OCI-LY3 (cell line): ENCODE data around the gene NTNG1.

ENCODE experiments used
- EZH2phosphoT487 ChIP-seq: fragments of 200-600 bp; shearing (Covaris generic); IDR thresholded peaks from 2 replicates; pipeline ENCODE4 v1.6.1; 2018; ENCODE audit warnings: antibody characterized with exemption, mixed run types, low read depth
- TF ChIP-seq, protein P1 (sequence below): fragments of 200-600, 300-600 bp; sonication (generic); IDR thresholded peaks from 2 replicates; pipeline ENCODE4 v1.5.1; 2014; ENCODE audit warnings: antibody characterized with exemption, low read length, low read depth

- TF ChIP-seq, protein P1, sequence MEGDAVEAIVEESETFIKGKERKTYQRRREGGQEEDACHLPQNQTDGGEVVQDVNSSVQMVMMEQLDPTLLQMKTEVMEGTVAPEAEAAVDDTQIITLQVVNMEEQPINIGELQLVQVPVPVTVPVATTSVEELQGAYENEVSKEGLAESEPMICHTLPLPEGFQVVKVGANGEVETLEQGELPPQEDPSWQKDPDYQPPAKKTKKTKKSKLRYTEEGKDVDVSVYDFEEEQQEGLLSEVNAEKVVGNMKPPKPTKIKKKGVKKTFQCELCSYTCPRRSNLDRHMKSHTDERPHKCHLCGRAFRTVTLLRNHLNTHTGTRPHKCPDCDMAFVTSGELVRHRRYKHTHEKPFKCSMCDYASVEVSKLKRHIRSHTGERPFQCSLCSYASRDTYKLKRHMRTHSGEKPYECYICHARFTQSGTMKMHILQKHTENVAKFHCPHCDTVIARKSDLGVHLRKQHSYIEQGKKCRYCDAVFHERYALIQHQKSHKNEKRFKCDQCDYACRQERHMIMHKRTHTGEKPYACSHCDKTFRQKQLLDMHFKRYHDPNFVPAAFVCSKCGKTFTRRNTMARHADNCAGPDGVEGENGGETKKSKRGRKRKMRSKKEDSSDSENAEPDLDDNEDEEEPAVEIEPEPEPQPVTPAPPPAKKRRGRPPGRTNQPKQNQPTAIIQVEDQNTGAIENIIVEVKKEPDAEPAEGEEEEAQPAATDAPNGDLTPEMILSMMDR = no peak
- no peak for TF ChIP-seq EZH2phosphoT487
These were observed 104.1 kb downstream of the NTNG1 start for GRCh38 chr1:107244709-107245500.
